ENCODE data around the gene GPR108.

The GPR108 gene

DNA sequence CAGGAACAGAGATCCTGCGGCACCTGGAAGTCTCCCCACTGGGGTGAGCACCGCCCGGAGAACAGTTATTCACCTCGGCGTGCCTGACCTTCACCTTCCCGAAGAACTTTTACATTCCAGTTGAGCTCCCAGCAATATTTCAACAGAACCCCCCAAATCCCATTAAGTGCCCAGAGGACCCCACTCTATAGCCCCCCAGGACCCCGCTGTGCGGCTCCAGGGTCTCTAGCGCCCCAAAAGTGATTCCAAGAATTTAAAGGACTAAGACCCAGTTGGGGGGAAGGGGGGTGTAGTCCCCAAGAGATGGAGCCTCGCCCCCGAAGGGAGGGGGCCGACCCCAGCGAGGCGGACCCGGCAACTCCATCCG lies 480 bp downstream of the GPR108 start:
- Histone ChIP-seq H3K36me3 (ENCODE audit: insufficient read depth, low read length) (no peaks in the 10 kb centered on the region), H3K9ac (ENCODE audit: low read depth, low read length) (peak overlapping the region; percentile 85), H3K9me3 (ENCODE audit: control insufficient read depth, insufficient read depth, low read length) (no peaks in the 10 kb centered on the region), H3K4me1 (ENCODE audit: insufficient read depth, low read length) (peaks cover 21% of the 10 kb centered on the region)

GRCh38 chr19:6736169-6736916 lies 1.0 kb downstream of the GPR108 start:
- peaks cover 18% of the 10 kb centered on the region for H3K4me1 ChIP-seq (ENCODE audit: insufficient read depth, low read length)
- H3K9me3 ChIP-seq (ENCODE audit: control insufficient read depth, insufficient read depth, low read length) = no peaks in the 10 kb centered on the region
- peak overlapping the region; percentile 85 for H3K9ac ChIP-seq (ENCODE audit: low read depth, low read length)
- H3K36me3 ChIP-seq (ENCODE audit: insufficient read depth, low read length) = no peaks in the 10 kb centered on the region

- no peaks in the 10 kb centered on the region for H3K9me3 ChIP-seq (ENCODE audit: control insufficient read depth, insufficient read depth, low read length)
- no peaks in the 10 kb centered on the region for H3K36me3 ChIP-seq (ENCODE audit: insufficient read depth, low read length)
- H3K4me1 ChIP-seq (ENCODE audit: insufficient read depth, low read length) = peaks cover 17% of the 10 kb centered on the region; the same call in 1 of the 2 replicates
- peak overlapping the region; percentile 85 for H3K9ac ChIP-seq (ENCODE audit: low read depth, low read length)
Measured at GRCh38 chr19:6735181-6735911, 2.0 kb downstream of the GPR108 start.

- Histone ChIP-seq H3K4me1 (ENCODE audit: insufficient read depth, low read length) (peaks cover 24% of the 10 kb centered on the region; the same call in 1 of the 2 replicates), H3K36me3 (ENCODE audit: insufficient read depth, low read length) (no peaks in the 10 kb centered on the region), H3K9me3 (ENCODE audit: control insufficient read depth, insufficient read depth, low read length) (no peaks in the 10 kb centered on the region), H3K9ac (ENCODE audit: low read depth, low read length) (no peak overlapping the region)
Measured at GRCh38 chr19:6734096-6734696, 3.2 kb downstream of the GPR108 start.

- Histone ChIP-seq H3K9ac (ENCODE audit: low read depth, low read length) (no peak overlapping the region), H3K36me3 (ENCODE audit: insufficient read depth, low read length) (no peaks in the 10 kb centered on the region), H3K4me1 (ENCODE audit: insufficient read depth, low read length) (peaks cover 24% of the 10 kb centered on the region; the same call in 1 of the 2 replicates), H3K9me3 (ENCODE audit: control insufficient read depth, insufficient read depth, low read length) (no peaks in the 10 kb centered on the region)
Measured at GRCh38 chr19:6733338-6734095, 3.9 kb downstream of the GPR108 start.

- Histone ChIP-seq H3K9ac (ENCODE audit: low read depth, low read length) (no peak overlapping the region), H3K9me3 (ENCODE audit: control insufficient read depth, insufficient read depth, low read length) (no peaks in the 10 kb centered on the region), H3K36me3 (ENCODE audit: insufficient read depth, low read length) (no peaks in the 10 kb centered on the region), H3K4me1 (ENCODE audit: insufficient read depth, low read length) (peaks cover 23% of the 10 kb centered on the region; the same call in 1 of the 2 replicates)
Measured at GRCh38 chr19:6732803-6733337, 4.5 kb downstream of the GPR108 start.

DNA sequence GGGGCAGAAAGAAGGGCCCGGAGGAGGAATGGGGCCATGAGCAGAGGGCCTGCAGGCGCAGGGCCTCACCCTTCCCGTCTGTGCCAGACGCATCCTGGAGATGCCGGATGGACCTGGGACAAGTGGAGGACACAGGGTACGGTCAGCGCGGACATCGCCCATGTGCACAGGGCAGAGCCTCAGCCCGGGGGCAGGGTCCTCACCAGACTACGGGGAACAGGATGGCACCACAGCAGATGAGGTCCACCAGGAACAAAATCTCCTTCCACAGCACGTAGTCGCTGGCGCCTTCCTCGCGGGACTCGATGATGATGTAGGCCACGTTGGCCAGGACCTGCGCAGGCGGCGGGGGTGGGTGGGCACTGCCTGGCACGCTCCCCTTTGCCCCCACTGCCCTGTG lies 5.6 kb downstream of the GPR108 start:
- Histone ChIP-seq H3K4me1 (ENCODE audit: insufficient read depth, low read length) (peaks cover 23% of the 10 kb centered on the region; the same call in 1 of the 2 replicates), H3K36me3 (ENCODE audit: insufficient read depth, low read length) (no peaks in the 10 kb centered on the region), H3K9ac (ENCODE audit: low read depth, low read length) (no peak overlapping the region), H3K9me3 (ENCODE audit: control insufficient read depth, insufficient read depth, low read length) (no peaks in the 10 kb centered on the region)

DNA sequence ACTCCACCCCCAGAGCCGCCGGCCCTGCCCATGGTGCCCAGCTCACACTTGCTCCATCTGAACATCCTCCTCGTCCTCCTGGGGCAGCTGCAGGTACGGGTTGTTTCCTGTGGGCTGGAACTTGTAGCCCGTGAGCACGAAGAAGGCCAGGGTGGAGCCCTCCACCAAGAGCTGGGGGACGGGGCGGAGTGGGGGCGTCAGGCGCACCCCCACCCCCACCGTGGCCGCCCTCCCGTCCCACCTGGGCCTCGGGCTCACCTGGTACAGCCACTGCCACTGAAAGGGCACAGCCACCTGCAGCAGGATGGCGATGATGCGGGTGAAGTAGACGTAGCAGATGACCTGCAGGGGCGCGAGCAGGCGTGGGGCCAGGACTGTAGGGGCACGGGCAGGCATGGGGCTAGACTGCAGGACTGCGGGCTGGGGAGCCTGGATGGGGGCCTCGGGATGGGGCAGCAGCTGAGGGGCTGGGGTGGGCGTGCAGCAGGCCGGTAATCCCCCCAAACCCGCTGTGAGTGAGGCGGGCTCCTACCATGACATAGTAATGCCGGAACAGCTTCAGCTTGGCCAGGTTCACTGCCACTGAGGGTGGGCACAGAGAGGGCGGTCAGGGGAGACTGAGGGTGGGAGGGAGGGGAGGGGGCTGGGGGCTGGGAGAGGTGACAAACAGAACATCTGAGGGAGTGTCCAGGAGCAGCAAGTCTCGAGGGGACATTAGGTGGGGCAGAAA lies 6.3 kb downstream of the GPR108 start:
- H3K36me3 ChIP-seq (ENCODE audit: insufficient read depth, low read length) = no peaks in the 10 kb centered on the region
- H3K9ac ChIP-seq (ENCODE audit: low read depth, low read length) = no peak overlapping the region
- peaks cover 23% of the 10 kb centered on the region; the same call in 1 of the 2 replicates for H3K4me1 ChIP-seq (ENCODE audit: insufficient read depth, low read length)
- no peaks in the 10 kb centered on the region for H3K9me3 ChIP-seq (ENCODE audit: control insufficient read depth, insufficient read depth, low read length)

DNA sequence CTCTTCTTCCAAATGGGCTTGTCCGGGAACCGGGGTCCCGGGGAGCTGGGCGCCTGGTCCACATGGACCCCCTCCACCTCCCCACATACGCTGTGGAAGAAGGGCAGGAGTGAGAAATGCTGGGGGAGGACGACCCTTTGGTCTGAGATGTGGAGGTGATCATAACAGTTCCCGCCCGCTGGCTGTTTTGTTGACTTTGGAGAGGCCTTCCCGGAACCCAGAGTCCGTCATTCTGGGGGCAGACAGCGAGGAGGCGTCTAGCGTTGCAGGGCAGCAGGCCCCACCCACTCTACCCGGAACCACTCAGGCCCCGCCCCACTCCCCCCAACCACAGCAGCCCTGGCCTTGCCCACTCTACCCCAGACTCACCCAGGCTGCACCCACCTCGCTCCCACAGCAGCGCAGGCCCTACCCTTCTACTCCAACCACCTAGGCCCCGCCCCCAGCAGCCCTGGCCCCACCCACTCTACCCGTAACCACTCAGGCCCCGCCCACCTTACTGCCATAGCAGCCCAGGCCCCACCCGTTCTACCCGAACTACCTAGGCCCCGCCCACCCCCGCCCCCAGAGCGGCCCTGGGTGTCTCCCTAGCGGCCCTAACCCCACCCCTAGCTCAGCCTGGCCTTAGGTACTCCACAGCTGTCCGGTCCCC lies 7.1 kb downstream of the GPR108 start:
- H3K4me1 ChIP-seq (ENCODE audit: insufficient read depth, low read length) = peaks cover 28% of the 10 kb centered on the region; the same call in 1 of the 2 replicates
- peak overlapping the region; percentile 50 for H3K9ac ChIP-seq (ENCODE audit: low read depth, low read length)
- no peaks in the 10 kb centered on the region for H3K9me3 ChIP-seq (ENCODE audit: control insufficient read depth, insufficient read depth, low read length)

GRCh38 chr19:6729573-6730152 lies 7.7 kb downstream of the GPR108 start:
- no peaks in the 10 kb centered on the region for H3K36me3 ChIP-seq (ENCODE audit: insufficient read depth, low read length)
- no peaks in the 10 kb centered on the region for H3K9me3 ChIP-seq (ENCODE audit: control insufficient read depth, insufficient read depth, low read length)
- H3K9ac ChIP-seq (ENCODE audit: low read depth, low read length) = peak overlapping the region; percentile 50
- peaks cover 30% of the 10 kb centered on the region for H3K4me1 ChIP-seq (ENCODE audit: insufficient read depth, low read length)

More for the DNA sequence above, 7.1 kb downstream of the GPR108 start:
- no peaks in the 10 kb centered on the region for H3K36me3 ChIP-seq (ENCODE audit: insufficient read depth, low read length)

DNA sequence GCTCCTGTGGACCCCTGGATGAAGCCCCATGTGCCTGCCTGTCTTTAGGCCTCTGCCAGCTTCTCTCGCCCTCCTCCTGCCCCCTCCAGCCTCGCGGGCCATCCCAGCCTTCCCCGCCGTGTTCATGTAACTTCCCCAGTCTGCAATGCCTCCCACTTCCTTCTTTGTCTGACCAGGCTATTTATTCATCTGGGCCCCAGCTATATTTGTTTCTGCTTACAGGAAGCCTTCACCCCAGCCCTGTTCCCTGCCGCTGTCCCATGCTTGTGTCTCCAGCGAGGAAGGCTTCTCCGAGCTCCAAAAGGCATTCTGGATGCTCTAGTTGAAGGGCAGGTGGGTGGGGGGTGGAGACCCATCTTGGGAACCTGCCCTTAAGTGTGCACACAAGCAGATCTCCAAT lies 9.0 kb downstream of the GPR108 start:
- Histone ChIP-seq H3K9me3 (ENCODE audit: control insufficient read depth, insufficient read depth, low read length) (no peaks in the 10 kb centered on the region), H3K4me1 (ENCODE audit: insufficient read depth, low read length) (peaks cover 24% of the 10 kb centered on the region), H3K36me3 (ENCODE audit: insufficient read depth, low read length) (no peaks in the 10 kb centered on the region), H3K9ac (ENCODE audit: low read depth, low read length) (no peak overlapping the region)

DNA sequence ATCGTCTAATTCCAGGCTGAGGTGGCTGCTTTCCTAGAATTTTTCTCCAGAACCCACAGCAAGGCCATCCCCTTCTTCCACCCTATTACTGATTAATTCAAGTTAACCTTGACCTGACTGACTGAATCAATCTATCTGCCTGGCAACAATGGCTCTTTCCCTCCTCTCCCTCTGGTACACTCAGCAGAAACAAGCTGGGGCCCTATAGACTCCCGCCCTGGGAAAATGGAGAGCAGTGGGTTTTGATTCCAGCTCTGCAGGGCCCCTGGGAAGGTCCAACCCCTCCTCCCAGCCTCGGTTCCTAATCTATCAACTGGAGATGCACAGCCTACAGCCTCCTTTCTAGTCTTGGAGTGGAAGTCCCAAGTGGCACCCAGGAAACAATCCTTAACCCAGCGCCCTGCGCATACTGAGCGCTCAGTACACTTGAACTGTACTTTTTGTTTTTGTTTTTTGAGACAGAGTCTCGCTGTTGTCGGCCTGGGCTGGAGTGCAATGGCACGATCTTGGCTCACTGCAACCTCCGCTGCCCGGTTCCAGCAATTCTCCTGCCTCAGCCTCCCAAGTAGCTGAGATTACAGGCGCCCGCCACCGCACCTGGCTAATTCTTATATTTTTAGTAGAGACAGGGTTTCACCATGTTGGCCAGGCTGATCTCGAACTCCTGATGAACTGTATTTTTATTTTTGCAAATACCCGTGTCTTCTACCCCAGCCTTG lies 11.7 kb downstream of the GPR108 start:
- peaks cover 35% of the 10 kb centered on the region for H3K4me1 ChIP-seq (ENCODE audit: insufficient read depth, low read length)
- no peaks in the 10 kb centered on the region for H3K36me3 ChIP-seq (ENCODE audit: insufficient read depth, low read length)
- no peak overlapping the region for H3K9ac ChIP-seq (ENCODE audit: low read depth, low read length)
- no peaks in the 10 kb centered on the region for H3K9me3 ChIP-seq (ENCODE audit: control insufficient read depth, insufficient read depth, low read length)

Measured in ES-I3 (cell line).